MV-4-11 (cell line): ENCODE data around the gene GSTT2.
"Not testable (repeated sequence)": the region's sequence is repeated elsewhere in the genome, so short reads cannot be mapped to it uniquely, and the experiment has no call there.

Experiments
- DNase-seq: peaks from one replicate; lab custom pipeline; 2025; lab: John Stamatoyannopoulos, UW

GSTT2 gene

GRCh38 chr22:23979557-23980240 is at the start of gene GSTT2:
TSS of gene GSTT2 (plus strand) at chr22:23980134.
- DNase-seq, result not testable (repeated sequence)

DNA sequence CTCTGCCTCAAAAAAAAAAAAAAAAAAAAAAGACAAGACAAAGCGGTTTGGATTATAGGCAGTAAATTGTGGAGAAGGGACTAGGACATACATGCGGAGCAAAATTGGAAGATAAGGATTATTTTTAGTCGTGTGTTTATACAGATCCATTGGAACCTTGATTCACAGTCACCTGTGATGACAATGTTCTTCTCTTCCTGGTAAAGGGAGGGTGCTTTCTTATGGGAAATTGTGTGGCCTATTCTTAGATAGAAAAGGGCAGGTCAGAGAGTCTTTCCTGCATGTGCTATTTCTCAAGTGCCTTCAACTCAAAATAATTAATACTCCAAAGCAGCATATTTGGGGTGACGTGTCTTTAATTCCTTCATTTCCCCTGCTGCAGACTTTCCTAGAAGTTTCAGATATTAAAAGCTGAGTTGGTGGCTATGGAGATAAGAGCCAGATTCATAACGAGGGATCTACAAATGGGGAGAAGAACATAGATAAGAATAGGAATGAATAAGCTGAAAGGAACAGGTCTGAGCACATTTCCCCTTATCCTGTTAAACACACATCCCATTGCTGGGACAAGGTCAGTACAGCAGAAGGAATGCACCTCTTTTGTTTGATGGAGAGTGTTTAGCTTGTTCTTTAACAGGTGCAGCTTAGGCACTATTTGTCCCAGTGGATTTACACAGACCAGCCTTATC is 41.5 kb upstream of the GSTT2 start:
- no peak for DNase-seq

DNA sequence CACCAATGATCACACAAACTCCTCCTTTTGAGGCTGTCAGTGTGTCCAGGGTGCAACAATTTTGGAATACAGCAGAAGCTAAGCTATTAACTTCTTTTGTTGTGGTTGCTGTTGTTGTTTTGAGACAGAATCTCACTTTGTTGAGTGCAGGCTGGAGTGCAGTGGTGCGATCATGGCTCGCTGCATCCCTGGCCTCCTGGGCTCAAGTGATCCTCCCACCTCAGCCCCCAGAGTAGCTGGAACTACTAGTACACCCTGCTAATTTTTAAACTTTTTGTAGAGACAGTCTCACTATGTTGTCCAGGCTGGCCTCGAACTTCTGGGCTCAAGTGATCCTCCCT is 40.9 kb upstream of the GSTT2 start:
- DNase-seq, result no peak

GRCh38 chr22:23940166-23940565 is 39.8 kb upstream of the GSTT2 start:
- DNase-seq, result not testable (repeated sequence)

GRCh38 chr22:23947391-23947790 is 32.5 kb upstream of the GSTT2 start:
- not testable (repeated sequence) for DNase-seq

- DNase-seq, result not testable (repeated sequence)
Measured at GRCh38 chr22:23949764-23950163, 30.2 kb upstream of the GSTT2 start.

- DNase-seq, result not testable (repeated sequence)
Measured at GRCh38 chr22:23951383-23951782, 28.6 kb upstream of the GSTT2 start.

DNA sequence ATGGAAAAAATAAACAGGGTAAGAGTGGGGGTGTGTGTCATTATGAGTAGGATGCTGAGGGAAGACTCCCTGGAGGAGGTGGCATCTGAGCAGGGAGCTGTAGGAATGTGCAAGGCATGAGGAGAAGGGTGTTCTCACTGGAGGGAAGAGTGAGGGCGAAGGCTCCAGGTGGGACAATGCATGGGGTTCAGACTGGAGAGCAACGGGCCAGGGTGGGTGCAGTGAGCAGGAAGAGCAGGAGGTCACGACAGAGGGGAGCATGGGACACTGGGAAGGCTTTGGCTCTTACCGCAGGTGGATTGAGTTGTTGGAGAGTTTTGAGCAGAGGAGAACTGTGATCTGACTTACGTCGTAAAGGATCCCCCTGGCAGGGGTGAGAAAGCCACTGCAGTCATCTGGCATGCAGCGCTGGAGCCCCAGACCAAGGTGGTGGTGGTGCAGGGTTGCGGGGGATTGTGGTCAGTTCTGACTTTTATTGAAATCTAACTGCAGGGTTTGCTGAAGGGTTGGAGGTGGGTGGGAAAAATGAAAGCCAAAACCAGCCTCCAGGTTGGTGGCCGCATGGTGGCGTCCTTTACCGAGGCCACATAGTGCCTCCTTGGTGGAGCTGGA is 27.0 kb upstream of the GSTT2 start:
- DNase-seq, result not testable (repeated sequence)

GRCh38 chr22:23953485-23953884 is 26.4 kb upstream of the GSTT2 start:
- not testable (repeated sequence) for DNase-seq

DNA sequence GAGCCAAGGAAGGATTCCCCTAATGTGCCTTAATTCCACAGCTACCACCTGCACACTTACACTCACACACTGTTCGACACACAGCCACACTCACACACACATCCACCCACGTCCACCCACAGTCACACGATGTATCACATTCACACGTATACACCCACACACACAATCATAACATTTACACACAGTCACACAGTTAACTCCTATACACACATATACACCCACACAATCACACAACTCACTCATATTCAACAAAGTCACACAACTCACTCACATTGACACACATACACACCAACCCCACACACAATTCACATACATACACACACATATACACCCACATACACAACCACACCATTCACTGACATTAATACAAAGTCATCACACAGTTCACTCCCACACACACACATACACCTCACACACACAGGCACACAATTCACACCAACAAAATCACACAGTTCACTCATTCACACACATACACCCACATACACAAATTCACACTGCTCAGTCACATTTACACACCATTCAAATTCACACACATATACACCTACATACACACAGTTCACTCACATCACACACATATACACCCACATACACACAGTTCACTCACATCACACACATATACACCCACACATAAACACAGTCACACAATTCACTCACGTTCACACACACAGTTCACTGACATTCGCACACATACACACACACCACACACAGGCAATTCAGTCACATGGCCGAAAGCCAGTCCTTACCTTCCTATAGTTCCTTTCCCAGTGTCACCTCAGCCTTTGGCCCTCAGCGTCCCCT is 25.5 kb upstream of the GSTT2 start:
- DNase-seq, result not testable (repeated sequence)

DNA sequence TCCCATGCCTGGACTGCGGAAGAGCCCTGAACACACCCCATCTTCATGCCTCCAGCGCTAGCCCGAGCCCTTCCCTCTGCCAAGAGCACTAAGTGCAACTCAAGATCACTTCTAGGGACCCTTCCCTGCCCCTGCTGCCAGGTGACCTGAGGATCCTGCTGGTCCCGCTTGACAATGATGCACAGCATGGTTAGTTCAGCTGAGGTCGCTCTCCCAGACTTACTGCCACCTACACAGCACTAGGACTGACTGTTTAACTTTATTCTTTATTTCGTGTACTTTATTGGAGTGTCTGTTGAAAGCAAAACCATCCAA is 25.0 kb upstream of the GSTT2 start:
- not testable (repeated sequence) for DNase-seq

- not testable (repeated sequence) for DNase-seq
Measured at GRCh38 chr22:23955886-23956285, 24.0 kb upstream of the GSTT2 start.

- DNase-seq, result peak; percentile 45
Measured at GRCh38 chr22:23956301-23956900, 23.5 kb upstream of the GSTT2 start.

DNA sequence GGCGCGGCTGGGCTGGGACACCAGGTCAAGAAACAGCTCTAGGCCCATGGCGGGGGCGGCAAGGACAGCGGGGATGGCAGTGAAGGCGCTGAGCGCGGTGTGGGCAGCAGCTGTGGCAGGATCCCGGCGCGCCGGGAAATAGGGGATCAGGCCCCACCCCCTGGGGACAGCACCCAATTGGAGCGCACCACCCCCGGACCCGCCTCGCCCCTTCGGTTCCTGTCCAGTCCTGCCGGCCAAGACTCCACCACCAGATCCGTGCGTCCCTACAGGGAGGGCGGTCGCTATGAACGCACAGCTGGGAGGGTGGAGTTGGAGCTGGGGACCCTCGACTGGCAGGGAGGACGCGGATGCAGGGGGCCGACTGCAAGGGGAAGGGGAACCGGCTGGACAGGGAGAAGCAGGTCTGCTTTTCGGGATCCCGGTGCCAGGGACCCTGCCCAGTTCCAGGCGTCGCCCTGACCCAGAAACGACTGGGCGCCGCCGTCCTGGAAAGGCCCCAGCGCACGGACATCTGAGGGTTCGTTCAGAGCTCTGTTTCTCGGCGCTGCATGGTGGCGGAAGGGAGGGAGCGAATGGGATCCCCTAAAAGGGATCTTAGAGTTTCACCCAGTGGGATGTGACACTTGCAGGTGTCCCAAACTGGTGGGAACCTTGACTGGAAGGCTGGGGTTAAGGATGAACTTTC is 18.7 kb upstream of the GSTT2 start, which contains the start of gene GSTT2B:
TSS of gene GSTT2B (minus strand) at position 112 of the 688 bp plus-strand sequence. CDS start at position 48, 64 bp downstream.
- DNase-seq, result not testable (repeated sequence)

GRCh38 chr22:23966094-23966493 is 13.8 kb upstream of the GSTT2 start:
- not testable (repeated sequence) for DNase-seq

GRCh38 chr22:23966568-23966967 is 13.4 kb upstream of the GSTT2 start, which contains the start of gene DDTL:
TSS of gene DDTL (plus strand) at chr22:23966888. CDS start at chr22:23966915, 27 bp downstream.
- DNase-seq, result not testable (repeated sequence)

DNA sequence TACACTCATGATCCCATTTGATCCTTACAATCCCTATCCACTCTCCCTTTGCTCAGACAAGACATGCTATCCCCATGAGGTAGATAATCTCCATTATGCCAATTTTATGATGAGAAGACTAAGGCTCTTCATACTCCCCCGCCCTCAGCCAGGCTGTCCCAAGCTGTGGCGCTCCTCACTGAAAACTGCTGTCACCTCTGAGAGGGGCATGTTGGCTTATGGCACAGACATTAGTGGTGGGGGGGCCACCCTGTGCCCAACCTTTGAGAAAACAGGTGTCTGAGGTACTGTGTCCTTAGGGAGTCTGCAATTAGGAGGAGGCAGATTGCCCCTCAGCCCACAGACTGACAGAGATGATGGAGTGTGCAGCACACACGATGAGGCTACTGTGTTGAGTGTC is 10.9 kb upstream of the GSTT2 start:
- no peak for DNase-seq

DNA sequence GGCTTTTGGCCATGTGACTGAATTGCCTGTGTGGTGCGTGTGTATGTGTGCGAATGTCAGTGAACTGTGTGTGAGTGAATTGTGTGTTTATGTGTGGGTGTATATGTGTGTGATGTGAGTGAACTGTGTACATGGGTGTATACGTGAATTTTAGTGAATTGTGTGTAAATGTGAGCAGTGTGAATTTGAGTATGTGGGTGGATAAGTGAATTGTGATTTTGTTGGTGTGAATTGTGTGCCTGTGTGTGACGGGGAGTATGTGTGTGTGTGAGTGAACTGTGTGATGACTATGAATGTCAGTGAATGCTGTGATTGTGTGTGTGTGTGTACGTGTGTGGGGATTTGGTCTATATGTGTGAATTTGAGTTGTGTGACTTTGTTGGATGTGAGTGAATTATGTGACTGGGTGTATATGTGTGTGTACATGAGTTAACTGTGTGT is 9.7 kb upstream of the GSTT2 start:
- DNase-seq, result no peak

DNA sequence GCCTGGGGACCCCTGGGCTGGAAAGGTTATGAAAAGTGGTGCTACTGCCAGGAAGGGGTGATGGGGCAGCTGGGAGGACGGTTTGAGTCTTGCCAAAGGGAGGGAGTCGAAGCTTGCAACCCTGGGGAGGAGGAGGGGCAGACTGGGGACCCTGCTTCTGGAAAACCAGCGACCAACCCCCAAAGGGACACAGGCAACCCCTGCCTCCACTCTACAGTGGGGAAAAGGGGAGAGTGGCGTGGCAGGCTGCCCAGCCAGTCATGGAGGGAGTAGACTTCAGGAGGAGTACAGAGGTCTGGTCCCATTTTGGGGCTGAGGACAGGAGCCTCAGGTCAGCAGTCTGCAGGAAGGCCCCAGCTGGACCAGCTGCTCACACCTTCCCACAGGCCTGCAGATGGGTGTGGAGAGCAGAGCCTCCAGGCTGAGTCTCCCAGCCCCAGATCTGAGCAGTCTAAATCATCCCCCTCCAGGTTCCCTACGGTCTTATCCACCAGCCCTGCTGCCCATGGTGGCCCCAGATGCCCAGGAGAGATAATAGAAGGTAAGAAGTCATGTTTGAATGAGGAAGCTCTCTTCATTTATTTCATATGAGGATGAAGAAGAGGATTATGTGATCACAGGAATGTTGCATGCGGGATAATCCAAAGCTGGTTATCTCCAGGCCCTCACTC is 9.0 kb upstream of the GSTT2 start:
- DNase-seq, result no peak

DNA sequence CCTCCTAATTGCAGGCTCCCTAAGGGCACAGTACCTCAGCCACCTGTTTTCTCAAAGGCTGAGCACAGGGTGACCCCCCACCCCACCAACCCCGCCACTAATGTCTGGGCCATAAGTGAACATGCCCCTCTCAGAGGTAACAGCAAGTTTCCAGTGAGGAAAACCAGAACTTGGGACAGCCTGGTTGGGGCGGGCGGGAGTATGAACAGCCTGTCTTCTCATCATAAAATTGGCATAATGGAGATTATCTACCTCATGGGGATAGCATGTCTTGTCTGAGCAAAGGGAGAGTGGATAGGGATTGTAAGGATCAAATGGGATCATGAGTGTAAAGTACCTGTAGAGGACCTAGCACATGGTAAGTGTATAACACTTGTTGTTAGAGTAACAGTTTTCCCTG is 8.0 kb upstream of the GSTT2 start:
- not testable (repeated sequence) for DNase-seq

- DNase-seq, result not testable (repeated sequence)
Measured at GRCh38 chr22:23974345-23974744, 5.6 kb upstream of the GSTT2 start, which contains the start of gene DDT. TSS of gene DDT (minus strand) at chr22:23974441. CDS start at chr22:23974414, 27 bp downstream.
